ENCODE results near the gene MYH14. TPM values are rescaled to one million over a fixed set of nuclear protein-coding genes. Genes with fewer than 3 reads are reported as not detected.
"Not testable (repeated sequence)": the region's sequence is repeated elsewhere in the genome, so short reads cannot be mapped to it uniquely, and the experiment has no call there.

Gene MYH14
- total RNA-seq, 1 donor from 2014 or later: 0.59 TPM

GRCh38 chr19:50233308-50233910, 30.0 kb downstream of the MYH14 start:
- TF ChIP-seq, protein P1, sequence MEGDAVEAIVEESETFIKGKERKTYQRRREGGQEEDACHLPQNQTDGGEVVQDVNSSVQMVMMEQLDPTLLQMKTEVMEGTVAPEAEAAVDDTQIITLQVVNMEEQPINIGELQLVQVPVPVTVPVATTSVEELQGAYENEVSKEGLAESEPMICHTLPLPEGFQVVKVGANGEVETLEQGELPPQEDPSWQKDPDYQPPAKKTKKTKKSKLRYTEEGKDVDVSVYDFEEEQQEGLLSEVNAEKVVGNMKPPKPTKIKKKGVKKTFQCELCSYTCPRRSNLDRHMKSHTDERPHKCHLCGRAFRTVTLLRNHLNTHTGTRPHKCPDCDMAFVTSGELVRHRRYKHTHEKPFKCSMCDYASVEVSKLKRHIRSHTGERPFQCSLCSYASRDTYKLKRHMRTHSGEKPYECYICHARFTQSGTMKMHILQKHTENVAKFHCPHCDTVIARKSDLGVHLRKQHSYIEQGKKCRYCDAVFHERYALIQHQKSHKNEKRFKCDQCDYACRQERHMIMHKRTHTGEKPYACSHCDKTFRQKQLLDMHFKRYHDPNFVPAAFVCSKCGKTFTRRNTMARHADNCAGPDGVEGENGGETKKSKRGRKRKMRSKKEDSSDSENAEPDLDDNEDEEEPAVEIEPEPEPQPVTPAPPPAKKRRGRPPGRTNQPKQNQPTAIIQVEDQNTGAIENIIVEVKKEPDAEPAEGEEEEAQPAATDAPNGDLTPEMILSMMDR (IDR thresholded peaks at IDR 0.05; ENCODE audit: partially characterized antibody, unreplicated experiment): no peak
- Mint-ChIP-seq H3K4me1 (ENCODE audit: low read depth, unreplicated experiment) (no peaks in the 10 kb centered on the region), H3K9me3 (ENCODE audit: unreplicated experiment) (no peaks in the 10 kb centered on the region), H3K4me3 (ENCODE audit: unreplicated experiment) (no peak overlapping the region), H3K27me3 (ENCODE audit: unreplicated experiment) (peaks cover 6% of the 10 kb centered on the region), H3K27ac (ENCODE audit: unreplicated experiment) (no peak overlapping the region), H3K36me3 (ENCODE audit: unreplicated experiment) (no peaks in the 10 kb centered on the region)
- no peak for DNase-seq

DNA sequence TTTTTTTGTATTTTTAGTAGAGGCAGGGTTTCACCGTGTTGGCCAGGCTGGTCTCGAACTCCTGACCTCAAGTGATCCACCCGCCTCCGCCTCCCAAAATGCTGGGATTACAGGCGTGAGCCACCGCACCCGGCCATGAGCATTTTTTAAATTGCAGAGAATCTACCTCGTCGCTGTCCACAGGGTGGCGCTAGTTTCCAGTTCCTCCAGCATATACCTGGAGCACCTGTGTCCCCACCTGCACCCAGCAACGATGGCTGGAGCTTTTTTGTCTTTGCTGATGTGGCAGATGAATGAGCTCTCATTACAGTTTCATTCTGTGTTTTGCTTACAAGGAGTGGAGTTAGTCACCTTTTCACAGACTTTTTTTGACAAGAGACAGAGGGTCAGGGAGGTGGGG, 34.1 kb downstream of the MYH14 start:
- DNase-seq; H3K27ac Mint-ChIP-seq (ENCODE audit: unreplicated experiment); H3K36me3 Mint-ChIP-seq (ENCODE audit: unreplicated experiment); H3K4me1 Mint-ChIP-seq (ENCODE audit: low read depth, unreplicated experiment); H3K27me3 Mint-ChIP-seq (ENCODE audit: unreplicated experiment); H3K4me3 Mint-ChIP-seq (ENCODE audit: unreplicated experiment); H3K9me3 Mint-ChIP-seq (ENCODE audit: unreplicated experiment): not testable (repeated sequence)
- TF ChIP-seq, protein P1 (IDR thresholded peaks at IDR 0.05; ENCODE audit: partially characterized antibody, unreplicated experiment): peak; percentile 25

GRCh38 chr19:50238043-50238442, 34.6 kb downstream of the MYH14 start:
- H3K9me3 Mint-ChIP-seq (ENCODE audit: unreplicated experiment): no peaks in the 10 kb centered on the region
- DNase-seq: no peak
- no peak overlapping the region for H3K27ac Mint-ChIP-seq (ENCODE audit: unreplicated experiment)
- peaks cover 5% of the 10 kb centered on the region for H3K27me3 Mint-ChIP-seq (ENCODE audit: unreplicated experiment)
- H3K4me3 Mint-ChIP-seq (ENCODE audit: unreplicated experiment): no peak overlapping the region
- no peaks in the 10 kb centered on the region for H3K36me3 Mint-ChIP-seq (ENCODE audit: unreplicated experiment)
- TF ChIP-seq, protein P1 (IDR thresholded peaks at IDR 0.05; ENCODE audit: partially characterized antibody, unreplicated experiment): no peak
- H3K4me1 Mint-ChIP-seq (ENCODE audit: low read depth, unreplicated experiment): no peaks in the 10 kb centered on the region

- TF ChIP-seq, protein P1 (IDR thresholded peaks at IDR 0.05; ENCODE audit: partially characterized antibody, unreplicated experiment): no peak
- Mint-ChIP-seq H3K4me1 (ENCODE audit: low read depth, unreplicated experiment) (no peaks in the 10 kb centered on the region), H3K9me3 (ENCODE audit: unreplicated experiment) (no peaks in the 10 kb centered on the region), H3K36me3 (ENCODE audit: unreplicated experiment) (no peaks in the 10 kb centered on the region), H3K27me3 (ENCODE audit: unreplicated experiment) (peaks cover 5% of the 10 kb centered on the region), H3K27ac (ENCODE audit: unreplicated experiment) (no peak overlapping the region), H3K4me3 (ENCODE audit: unreplicated experiment) (no peak overlapping the region)
- DNase-seq: no peak
Measured at GRCh38 chr19:50239921-50240590, 36.6 kb downstream of the MYH14 start.

DNA sequence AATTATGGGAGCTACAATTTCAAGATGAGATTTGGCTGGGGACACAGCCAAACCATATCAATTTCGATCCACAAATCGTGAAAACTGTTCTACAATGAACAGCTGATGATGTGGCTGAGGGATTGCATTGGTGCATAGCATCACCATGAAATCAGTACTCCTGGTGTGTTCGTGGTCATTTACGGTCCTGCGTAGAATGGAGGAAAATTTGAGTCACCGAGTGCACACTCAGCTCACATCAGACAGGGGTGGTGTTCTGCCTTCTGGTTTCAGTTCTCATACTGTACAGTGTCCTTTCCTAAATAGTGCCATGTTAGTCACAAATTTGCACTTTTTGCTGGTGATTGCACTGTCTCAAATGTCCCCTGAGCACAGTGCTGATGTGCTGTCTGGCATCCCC, 39.2 kb downstream of the MYH14 start:
- Mint-ChIP-seq H3K27me3 (ENCODE audit: unreplicated experiment) (peaks cover 5% of the 10 kb centered on the region), H3K9me3 (ENCODE audit: unreplicated experiment) (peaks cover 1% of the 10 kb centered on the region), H3K4me1 (ENCODE audit: low read depth, unreplicated experiment) (no peaks in the 10 kb centered on the region), H3K36me3 (ENCODE audit: unreplicated experiment) (no peaks in the 10 kb centered on the region), H3K27ac (ENCODE audit: unreplicated experiment) (no peak overlapping the region), H3K4me3 (ENCODE audit: unreplicated experiment) (no peak overlapping the region)
- DNase-seq: no peak
- TF ChIP-seq, protein P1 (IDR thresholded peaks at IDR 0.05; ENCODE audit: partially characterized antibody, unreplicated experiment): no peak

All from glutamatergic neuron (in vitro differentiated cells).